ENCODE data around the gene YOD1.

GRCh38 chr1:207039380-207040180, 11.4 kb downstream of the YOD1 start:
- TF ChIP-seq, protein P1, sequence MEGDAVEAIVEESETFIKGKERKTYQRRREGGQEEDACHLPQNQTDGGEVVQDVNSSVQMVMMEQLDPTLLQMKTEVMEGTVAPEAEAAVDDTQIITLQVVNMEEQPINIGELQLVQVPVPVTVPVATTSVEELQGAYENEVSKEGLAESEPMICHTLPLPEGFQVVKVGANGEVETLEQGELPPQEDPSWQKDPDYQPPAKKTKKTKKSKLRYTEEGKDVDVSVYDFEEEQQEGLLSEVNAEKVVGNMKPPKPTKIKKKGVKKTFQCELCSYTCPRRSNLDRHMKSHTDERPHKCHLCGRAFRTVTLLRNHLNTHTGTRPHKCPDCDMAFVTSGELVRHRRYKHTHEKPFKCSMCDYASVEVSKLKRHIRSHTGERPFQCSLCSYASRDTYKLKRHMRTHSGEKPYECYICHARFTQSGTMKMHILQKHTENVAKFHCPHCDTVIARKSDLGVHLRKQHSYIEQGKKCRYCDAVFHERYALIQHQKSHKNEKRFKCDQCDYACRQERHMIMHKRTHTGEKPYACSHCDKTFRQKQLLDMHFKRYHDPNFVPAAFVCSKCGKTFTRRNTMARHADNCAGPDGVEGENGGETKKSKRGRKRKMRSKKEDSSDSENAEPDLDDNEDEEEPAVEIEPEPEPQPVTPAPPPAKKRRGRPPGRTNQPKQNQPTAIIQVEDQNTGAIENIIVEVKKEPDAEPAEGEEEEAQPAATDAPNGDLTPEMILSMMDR (IDR thresholded peaks at IDR 0.05; ENCODE audit: low read depth, low read length): no peak
- TF ChIP-seq EZH2phosphoT487 (IDR thresholded peaks at IDR 0.05; ENCODE audit: low read depth): no peak

All from OCI-LY3 (cell line).